PFSK-1 (cell line): ENCODE measurements around the gene KIRREL3.

Experiments
- POLR2AphosphoS5 ChIP-seq: IDR thresholded peaks from 2 replicates; pipeline ENCODE4 v1.6.1; 2012; ENCODE audit warnings: low read depth, mild to moderate bottlenecking, control low read depth, low read length, moderate library complexity
- SIN3A ChIP-seq: IDR thresholded peaks from 2 replicates; pipeline ENCODE4 v1.6.1; 2012; ENCODE audit warnings: mild to moderate bottlenecking, low read length, moderate library complexity, borderline replicate concordance; ENCODE audit not compliant: insufficient read depth
- TAF1 ChIP-seq: IDR thresholded peaks from 2 replicates; pipeline ENCODE4 v1.6.1; 2012; ENCODE audit warnings: low read length, control low read depth, borderline replicate concordance; ENCODE audit not compliant: insufficient read depth
- TF ChIP-seq, protein P1 (sequence below), 2 experiments: IDR thresholded peaks; 2 replicates each; pipeline versions ENCODE4 v1.6.1 to v1.8.0; 2011 to 2012; ENCODE audit warnings: low read depth in 2 of 2, low read length in 2 of 2, control low read depth in 1 of 2, inconsistent platforms in 1 of 2, mild to moderate bottlenecking in 1 of 2, moderate library complexity in 1 of 2; ENCODE audit not compliant: insufficient read depth in 1 of 2

DNA sequence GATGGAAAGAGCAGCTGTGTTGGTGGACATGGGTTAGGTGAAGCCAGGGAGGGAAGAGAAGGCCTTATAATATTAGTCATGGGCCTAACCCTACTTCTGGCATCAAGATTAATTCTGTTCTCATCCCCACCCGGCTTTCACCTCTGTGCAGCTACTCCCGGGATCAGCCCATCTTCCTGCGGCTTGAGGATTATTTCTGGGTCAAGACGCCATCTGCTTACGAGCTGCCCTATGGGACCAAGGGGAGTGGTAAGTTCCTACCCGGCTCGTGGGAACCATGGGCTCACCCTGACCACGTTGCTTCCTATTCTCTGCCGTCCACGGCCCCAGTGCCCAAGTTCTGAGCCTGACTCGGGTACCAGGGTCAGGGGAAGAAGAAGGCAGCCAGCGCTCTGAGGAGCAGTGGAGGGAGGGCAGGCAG is 593.5 kb downstream of the KIRREL3 start:
- no peak for TF ChIP-seq POLR2AphosphoS5
- no peak for TF ChIP-seq TAF1
- TF ChIP-seq, protein P1, sequence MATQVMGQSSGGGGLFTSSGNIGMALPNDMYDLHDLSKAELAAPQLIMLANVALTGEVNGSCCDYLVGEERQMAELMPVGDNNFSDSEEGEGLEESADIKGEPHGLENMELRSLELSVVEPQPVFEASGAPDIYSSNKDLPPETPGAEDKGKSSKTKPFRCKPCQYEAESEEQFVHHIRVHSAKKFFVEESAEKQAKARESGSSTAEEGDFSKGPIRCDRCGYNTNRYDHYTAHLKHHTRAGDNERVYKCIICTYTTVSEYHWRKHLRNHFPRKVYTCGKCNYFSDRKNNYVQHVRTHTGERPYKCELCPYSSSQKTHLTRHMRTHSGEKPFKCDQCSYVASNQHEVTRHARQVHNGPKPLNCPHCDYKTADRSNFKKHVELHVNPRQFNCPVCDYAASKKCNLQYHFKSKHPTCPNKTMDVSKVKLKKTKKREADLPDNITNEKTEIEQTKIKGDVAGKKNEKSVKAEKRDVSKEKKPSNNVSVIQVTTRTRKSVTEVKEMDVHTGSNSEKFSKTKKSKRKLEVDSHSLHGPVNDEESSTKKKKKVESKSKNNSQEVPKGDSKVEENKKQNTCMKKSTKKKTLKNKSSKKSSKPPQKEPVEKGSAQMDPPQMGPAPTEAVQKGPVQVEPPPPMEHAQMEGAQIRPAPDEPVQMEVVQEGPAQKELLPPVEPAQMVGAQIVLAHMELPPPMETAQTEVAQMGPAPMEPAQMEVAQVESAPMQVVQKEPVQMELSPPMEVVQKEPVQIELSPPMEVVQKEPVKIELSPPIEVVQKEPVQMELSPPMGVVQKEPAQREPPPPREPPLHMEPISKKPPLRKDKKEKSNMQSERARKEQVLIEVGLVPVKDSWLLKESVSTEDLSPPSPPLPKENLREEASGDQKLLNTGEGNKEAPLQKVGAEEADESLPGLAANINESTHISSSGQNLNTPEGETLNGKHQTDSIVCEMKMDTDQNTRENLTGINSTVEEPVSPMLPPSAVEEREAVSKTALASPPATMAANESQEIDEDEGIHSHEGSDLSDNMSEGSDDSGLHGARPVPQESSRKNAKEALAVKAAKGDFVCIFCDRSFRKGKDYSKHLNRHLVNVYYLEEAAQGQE (IDR thresholded peaks at IDR 0.05; ENCODE audit: insufficient read depth in 1 of 2, low read depth in 2 of 2, low read length in 2 of 2), result no peak
- no peak for TF ChIP-seq SIN3A
